GM12891 (cell line): Measurements from ENCODE around the gene RPAIN.

Experiments used
- PAX5 ChIP-seq: IDR thresholded peaks from 2 replicates; pipeline ENCODE4 v1.6.1; 2011; ENCODE audit warnings: low read length, moderate library complexity, mild to moderate bottlenecking; ENCODE audit not compliant: insufficient read depth, severe bottlenecking
- POLR2A ChIP-seq: IDR thresholded peaks from 2 replicates; pipeline ENCODE4 v1.6.1; 2011; ENCODE audit warnings: low read depth, low read length, control low read depth
- POLR2AphosphoS5 ChIP-seq: IDR thresholded peaks from 2 replicates; pipeline ENCODE4 v1.6.1; 2011; ENCODE audit warnings: low read depth, low read length, control low read depth
- POU2F2 ChIP-seq: IDR thresholded peaks from 2 replicates; pipeline ENCODE4 v1.6.1; 2011; ENCODE audit warnings: low read depth, mild to moderate bottlenecking, control low read depth, low read length, moderate library complexity
- TAF1 ChIP-seq: IDR thresholded peaks from 2 replicates; pipeline ENCODE4 v1.6.1; 2011; ENCODE audit warnings: low read depth, low read length, control low read depth

DNA sequence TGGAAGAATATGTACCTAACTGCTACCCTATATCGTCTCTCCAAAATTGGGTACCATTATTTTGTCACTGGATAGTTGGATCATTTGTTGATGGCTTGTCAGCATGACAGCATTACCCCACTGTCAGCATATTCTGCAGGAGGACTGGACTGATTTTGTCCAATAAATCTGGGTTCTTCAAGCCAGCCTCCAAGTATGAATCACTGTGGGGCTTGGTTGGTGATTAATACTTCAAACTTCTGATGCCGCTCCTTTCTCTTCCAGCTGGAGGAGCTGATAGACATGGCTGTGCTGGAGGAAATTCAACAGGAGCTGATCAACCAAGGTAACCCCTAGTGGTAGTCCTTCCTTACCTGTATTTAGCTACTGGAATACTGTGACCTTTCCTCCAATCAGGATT is 2.5 kb downstream of the RPAIN start:
- TF ChIP-seq TAF1 (no peak), POU2F2 (no peak), POLR2AphosphoS5 (no peak), POLR2A (no peak), PAX5 (no peak)
